ENCODE data around the gene KCNS3. TPM values are rescaled to one million over a fixed set of nuclear protein-coding genes. Genes with fewer than 3 reads are reported as not detected.

The KCNS3 gene
- total and polyA plus RNA-seq, 2 of the 4 experiments (the other 2 are of a cell fraction), result 2.9 to 4.3 TPM

DNA sequence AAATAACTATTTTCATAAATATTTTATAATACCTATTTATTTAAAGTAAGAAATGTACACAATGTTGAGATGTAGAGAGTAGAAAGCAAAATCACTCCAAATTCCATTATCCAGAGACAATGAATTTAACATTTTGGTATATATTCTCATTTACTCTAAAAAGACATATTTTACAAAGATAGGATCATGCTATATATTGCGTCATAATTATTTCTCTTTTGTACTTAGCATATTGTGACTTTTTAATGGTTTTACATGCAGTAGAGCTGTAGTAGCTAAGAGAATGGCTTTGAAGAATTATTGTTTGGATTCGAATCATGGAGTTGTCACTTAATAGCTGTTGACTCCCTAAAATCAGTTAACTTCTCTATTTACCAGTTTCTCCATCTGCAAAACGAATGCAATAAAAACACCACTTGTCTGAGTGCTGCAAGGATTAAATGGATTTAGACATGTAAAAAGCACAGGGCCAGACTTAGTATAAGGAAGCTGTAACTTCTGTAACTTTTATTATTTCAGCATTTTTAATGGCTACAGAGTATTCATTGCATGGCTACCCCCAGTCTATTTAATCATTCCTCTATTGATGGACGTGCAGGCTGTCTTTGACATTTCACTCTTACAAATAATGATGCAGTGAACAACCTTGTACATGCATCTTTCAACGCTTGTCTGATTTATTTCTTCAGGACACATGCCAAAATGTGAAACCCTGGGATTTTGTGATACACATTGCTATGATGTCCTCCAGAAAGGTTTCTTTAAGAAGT lies 33.2 kb downstream of the KCNS3 start:
- H3K4me3 ChIP-seq (ENCODE audit: insufficient read depth, low read depth, low read length), result no peak overlapping the region
- H3K18ac ChIP-seq (ENCODE audit: low read depth, low read length), result no peak overlapping the region
- H2BK15ac ChIP-seq (ENCODE audit: low read depth, low read length), result no peak overlapping the region
- H4K20me1 ChIP-seq (ENCODE audit: insufficient read depth, low read length), result no peaks in the 10 kb centered on the region
- H3K36me3 ChIP-seq (ENCODE audit: control insufficient read depth, insufficient read depth, low read length), result no peaks in the 10 kb centered on the region
- BruUV-seq (replicated peaks), result no TSS peak
- no peaks in the 10 kb centered on the region for H3K4me1 ChIP-seq (ENCODE audit: control insufficient read depth, insufficient read depth, low read length)
- no peak overlapping the region for H3K56ac ChIP-seq (ENCODE audit: extremely low read depth, insufficient read depth, low read length)
- dilution Hi-C loops (cut with HindIII; ENCODE audit: low sequenced_read_pairs, unreplicated experiment) (no loop called here), intact Hi-C loops (cut with micrococcal nuclease) (no loop called here), in situ Hi-C loops (cut with MboI; ENCODE audit: low sequenced_read_pairs) (no loop called here)
- no peak overlapping the region for H2BK120ac ChIP-seq (ENCODE audit: low read depth, low read length)
- no peak overlapping the region for H4K8ac ChIP-seq (ENCODE audit: low read depth in 2 of 2, low read length in 2 of 2)
- H3K27ac ChIP-seq (ENCODE audit: insufficient read depth, low read length), result no peak overlapping the region
- ChIA-PET CTCF (interaction anchor here (1.2 kb wide), 1 partner anchor 206 kb away, joined by 3 read pairs; no protein-coding TSS in a partner anchor), POLR2A (ENCODE audit: unreplicated experiment) (no interaction called here)
- no peak overlapping the region for H2BK20ac ChIP-seq (ENCODE audit: low read depth, low read length)
- no peaks in the 10 kb centered on the region; a peak in 1 of 4 replicates for H3K79me1 ChIP-seq (ENCODE audit: low read depth in 1 of 2, low read length in 2 of 2)
- no peak overlapping the region for H2AFZ ChIP-seq (replicated peaks; ENCODE audit: low read length, poor library complexity)
- H3K14ac ChIP-seq (replicated peaks; ENCODE audit: low read depth, low read length), result no peak overlapping the region
- H3K9ac ChIP-seq (ENCODE audit: low read depth, low read length), result no peak overlapping the region
- H3K23ac ChIP-seq (ENCODE audit: low read depth, low read length), result no peak overlapping the region
- H3K9me1 ChIP-seq (ENCODE audit: insufficient read depth, low read length), result no peaks in the 10 kb centered on the region
- H4K5ac ChIP-seq (ENCODE audit: low read depth, low read length), result no peak overlapping the region
- WGBS, 2 experiments (ENCODE audit: extremely low coverage in 2 of 2, insufficient read length in 1 of 2), result no CpG with 5 or more reads among the region's 5 CpGs
- H3K4ac ChIP-seq (ENCODE audit: low read depth, low read length), result no peak overlapping the region
- no peak overlapping the region for H2AK9ac ChIP-seq (replicated peaks; ENCODE audit: low read depth, low read length, poor library complexity)
- no peak overlapping the region for H2BK5ac ChIP-seq (ENCODE audit: low read depth, low read length, poor library complexity, severe bottlenecking)
- TF ChIP-seq RAD21 (IDR thresholded peaks at IDR 0.05; ENCODE audit: low read length) (no peak), RFX5 (IDR thresholded peaks at IDR 0.05; ENCODE audit: low read depth, low read length) (no peak), NFE2L2 (IDR thresholded peaks at IDR 0.05; ENCODE audit: low read depth, low read length) (no peak), MAZ (IDR thresholded peaks at IDR 0.05; ENCODE audit: borderline replicate concordance, low read depth, low read length) (no peak), CEBPB (IDR thresholded peaks at IDR 0.05; ENCODE audit: low read depth, low read length) (peak; percentile 54; the same call in 1 of the 2 replicates), RCOR1 (IDR thresholded peaks at IDR 0.05; ENCODE audit: insufficient replicate concordance, low read length) (no peak), SMC3 (IDR thresholded peaks at IDR 0.05; ENCODE audit: low read depth, low read length) (no peak)
- TF ChIP-seq, protein P1, sequence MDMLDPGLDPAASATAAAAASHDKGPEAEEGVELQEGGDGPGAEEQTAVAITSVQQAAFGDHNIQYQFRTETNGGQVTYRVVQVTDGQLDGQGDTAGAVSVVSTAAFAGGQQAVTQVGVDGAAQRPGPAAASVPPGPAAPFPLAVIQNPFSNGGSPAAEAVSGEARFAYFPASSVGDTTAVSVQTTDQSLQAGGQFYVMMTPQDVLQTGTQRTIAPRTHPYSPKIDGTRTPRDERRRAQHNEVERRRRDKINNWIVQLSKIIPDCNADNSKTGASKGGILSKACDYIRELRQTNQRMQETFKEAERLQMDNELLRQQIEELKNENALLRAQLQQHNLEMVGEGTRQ (IDR thresholded peaks at IDR 0.05; ENCODE audit: low read depth, low read length), result no peak
- TF ChIP-seq, protein P2, sequence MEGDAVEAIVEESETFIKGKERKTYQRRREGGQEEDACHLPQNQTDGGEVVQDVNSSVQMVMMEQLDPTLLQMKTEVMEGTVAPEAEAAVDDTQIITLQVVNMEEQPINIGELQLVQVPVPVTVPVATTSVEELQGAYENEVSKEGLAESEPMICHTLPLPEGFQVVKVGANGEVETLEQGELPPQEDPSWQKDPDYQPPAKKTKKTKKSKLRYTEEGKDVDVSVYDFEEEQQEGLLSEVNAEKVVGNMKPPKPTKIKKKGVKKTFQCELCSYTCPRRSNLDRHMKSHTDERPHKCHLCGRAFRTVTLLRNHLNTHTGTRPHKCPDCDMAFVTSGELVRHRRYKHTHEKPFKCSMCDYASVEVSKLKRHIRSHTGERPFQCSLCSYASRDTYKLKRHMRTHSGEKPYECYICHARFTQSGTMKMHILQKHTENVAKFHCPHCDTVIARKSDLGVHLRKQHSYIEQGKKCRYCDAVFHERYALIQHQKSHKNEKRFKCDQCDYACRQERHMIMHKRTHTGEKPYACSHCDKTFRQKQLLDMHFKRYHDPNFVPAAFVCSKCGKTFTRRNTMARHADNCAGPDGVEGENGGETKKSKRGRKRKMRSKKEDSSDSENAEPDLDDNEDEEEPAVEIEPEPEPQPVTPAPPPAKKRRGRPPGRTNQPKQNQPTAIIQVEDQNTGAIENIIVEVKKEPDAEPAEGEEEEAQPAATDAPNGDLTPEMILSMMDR (conservative IDR thresholded peaks at IDR 0.05; ENCODE audit: low read depth, low read length), result no peak
- ATAC-seq (ENCODE audit: low read depth) (no peak), DNase-seq (no peak)
- no peak overlapping the region for H2AK5ac ChIP-seq (ENCODE audit: low read depth, low read length)
- no peak overlapping the region for H4K91ac ChIP-seq (ENCODE audit: insufficient read depth, low read depth, low read length)
- no peaks in the 10 kb centered on the region for H3K9me3 ChIP-seq (ENCODE audit: control insufficient read depth, insufficient read depth, low read length)
- no peak overlapping the region for H3K4me2 ChIP-seq (ENCODE audit: low read depth, low read length)
- no peaks in the 10 kb centered on the region; the same call in 1 of the 2 replicates for H3K27me3 ChIP-seq (ENCODE audit: control insufficient read depth, insufficient read depth, low read length)

All from IMR-90 (cell line).